ENCODE measurements around the gene ANKRD36. TPM values are rescaled to one million over a fixed set of nuclear protein-coding genes. Genes with fewer than 3 reads are reported as not detected.
"Not testable (repeated sequence)": the region's sequence is repeated elsewhere in the genome, so short reads cannot be mapped to it uniquely, and the experiment has no call there.

The ANKRD36 gene
- total RNA-seq, 2 donors from 2014 or later = 3.3 to 5.3 TPM

DNA sequence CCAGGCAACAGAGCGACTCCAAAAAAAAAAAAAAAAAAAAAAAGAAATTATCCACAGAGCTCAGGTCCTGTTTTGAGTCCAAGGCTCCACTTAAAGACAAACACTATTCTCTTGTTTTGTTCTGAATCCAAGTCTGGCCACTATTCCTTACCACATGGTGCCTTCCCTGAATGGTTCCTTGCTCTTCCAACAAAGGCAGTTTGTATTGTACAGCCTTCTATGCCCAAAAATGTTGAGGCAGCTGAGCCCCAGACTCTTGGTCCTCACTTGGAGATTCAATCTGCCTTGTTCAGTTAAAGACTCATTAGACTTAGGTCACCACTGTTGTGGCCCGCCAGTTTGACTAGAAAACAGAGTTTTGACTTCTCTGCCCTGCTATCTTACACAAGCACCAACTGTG lies 20.0 kb upstream of the ANKRD36 start:
- not testable (repeated sequence) for DNase-seq (ENCODE audit: low spot score); H3K4me3 ChIP-seq; H3K27ac ChIP-seq; H3K9me3 ChIP-seq; H3K4me1 ChIP-seq; H3K27me3 ChIP-seq; H3K36me3 ChIP-seq

DNA sequence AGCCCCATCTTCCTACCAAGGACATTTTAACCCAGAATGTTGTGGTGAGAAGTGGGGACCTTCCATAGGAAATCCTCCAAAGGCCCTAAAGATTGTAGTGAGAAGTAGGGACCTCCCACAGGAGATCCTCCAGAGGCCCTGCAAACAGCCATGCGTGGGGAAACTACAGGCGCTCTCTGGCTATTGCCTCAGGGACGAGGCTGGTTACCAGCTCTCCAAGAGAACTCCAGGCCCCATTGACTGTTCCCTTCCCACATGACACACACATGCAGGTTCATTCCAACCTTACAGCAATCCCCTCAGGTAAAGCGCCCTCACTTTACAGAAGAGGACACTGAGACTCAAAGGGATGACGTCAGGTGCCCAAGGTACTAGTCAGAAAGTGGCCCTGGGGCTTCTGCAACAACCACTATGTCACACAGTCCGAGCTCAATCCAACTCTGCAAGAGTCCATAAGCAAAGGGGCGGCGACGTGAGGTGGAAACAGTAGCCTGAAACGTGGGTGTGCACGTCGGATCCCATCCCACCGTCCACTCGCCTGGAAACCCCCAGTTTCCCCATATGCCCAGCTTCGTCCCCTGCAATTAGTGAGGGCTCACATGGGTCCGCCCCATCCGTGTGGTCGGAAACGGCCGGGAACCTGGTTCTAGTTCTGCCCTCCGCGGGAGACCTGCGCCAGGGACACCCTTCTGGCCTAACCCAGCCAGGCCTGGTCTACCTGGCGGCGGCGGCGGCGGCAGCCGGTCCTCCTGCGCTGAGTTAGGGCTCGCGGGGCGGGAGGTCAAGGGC lies 18.8 kb upstream of the ANKRD36 start:
- H3K36me3 ChIP-seq; H3K27ac ChIP-seq; H3K4me1 ChIP-seq; DNase-seq (ENCODE audit: low spot score); H3K9me3 ChIP-seq; H3K27me3 ChIP-seq: not testable (repeated sequence)
- peak overlapping the region in 1 of 2 donors; percentile 50 for H3K4me3 ChIP-seq

DNA sequence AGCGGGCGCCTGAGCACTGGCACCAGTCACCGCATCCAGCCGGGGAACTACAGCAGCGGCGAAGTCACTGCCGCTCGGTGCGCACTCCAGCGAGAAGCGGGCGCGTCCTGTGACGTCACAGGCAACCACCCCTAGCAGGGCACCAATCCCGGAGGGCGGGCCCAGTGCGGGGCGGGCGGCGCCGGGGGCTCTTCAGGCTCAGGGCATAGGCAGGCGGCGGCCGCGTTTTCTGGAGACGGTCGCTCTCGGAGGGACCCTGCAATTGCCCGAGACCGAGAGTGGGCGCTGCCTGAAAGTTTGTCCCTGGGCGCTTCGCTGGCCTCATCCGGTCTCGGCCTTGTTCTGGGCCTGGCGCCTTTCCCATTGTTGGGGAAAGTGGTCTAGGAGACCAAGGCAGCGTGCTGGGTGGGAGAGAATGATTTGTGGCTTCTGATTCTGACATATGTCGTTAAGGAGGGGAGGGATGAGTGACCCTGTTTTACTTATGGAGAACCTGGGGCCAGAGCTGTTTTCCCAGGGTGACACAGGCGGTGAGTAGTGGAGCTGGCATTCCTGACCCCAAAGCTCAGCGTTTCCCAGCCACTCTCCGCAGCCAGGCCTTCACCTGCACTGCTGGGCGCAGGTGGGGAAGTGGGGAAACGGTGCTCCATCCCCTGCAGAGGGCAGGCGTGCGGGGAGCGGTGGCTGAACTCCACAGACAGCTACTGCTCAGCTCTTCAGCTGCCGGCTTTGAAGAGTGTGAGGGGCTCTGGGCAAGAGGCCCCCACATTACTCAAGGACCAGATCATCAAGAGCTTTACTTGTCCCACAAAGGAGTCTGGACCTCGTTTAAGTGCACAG lies 18.0 kb upstream of the ANKRD36 start, which contains the start of gene FAHD2B:
Gene FAHD2B (minus strand): TSS at position 111 of the 840 bp plus-strand sequence. CDS start 3,176 bp downstream, outside the sequence.
- DNase-seq (ENCODE audit: low spot score) = peak; percentile 76
- H3K9me3 ChIP-seq, H3K36me3 ChIP-seq, H3K4me1 ChIP-seq, H3K27me3 ChIP-seq: not testable (repeated sequence)
- Histone ChIP-seq H3K27ac (peak within 1 kb of the TSS; percentile 66 to 67), H3K4me3 (peak within 1 kb of the TSS; percentile 49 to 50)

DNA sequence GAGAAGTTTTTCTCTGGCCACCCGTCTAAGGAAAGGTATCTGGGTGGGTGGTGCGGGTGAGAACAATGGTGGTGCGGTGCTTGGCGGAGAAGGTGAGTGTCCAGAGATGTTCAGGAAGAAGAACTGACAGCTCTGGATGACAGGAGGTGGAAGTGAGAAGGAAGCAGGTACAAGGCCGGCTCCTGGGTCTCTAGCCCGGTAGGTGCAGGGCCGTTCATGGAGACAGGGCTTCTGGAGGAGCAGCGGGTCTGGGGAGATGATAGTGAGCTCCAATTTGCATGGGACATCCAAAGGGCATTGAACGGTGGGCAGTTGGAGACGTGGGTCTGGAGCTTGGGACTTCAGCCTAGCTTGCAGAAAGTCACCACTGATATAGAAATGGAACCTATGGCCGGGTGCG lies 17.3 kb upstream of the ANKRD36 start:
- TF ChIP-seq, protein P1, sequence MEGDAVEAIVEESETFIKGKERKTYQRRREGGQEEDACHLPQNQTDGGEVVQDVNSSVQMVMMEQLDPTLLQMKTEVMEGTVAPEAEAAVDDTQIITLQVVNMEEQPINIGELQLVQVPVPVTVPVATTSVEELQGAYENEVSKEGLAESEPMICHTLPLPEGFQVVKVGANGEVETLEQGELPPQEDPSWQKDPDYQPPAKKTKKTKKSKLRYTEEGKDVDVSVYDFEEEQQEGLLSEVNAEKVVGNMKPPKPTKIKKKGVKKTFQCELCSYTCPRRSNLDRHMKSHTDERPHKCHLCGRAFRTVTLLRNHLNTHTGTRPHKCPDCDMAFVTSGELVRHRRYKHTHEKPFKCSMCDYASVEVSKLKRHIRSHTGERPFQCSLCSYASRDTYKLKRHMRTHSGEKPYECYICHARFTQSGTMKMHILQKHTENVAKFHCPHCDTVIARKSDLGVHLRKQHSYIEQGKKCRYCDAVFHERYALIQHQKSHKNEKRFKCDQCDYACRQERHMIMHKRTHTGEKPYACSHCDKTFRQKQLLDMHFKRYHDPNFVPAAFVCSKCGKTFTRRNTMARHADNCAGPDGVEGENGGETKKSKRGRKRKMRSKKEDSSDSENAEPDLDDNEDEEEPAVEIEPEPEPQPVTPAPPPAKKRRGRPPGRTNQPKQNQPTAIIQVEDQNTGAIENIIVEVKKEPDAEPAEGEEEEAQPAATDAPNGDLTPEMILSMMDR (IDR thresholded peaks at IDR 0.05) = no peak
- H3K4me1 ChIP-seq = peaks cover 0 to 9% of the 10 kb centered on the region in 2 donors
- no peaks in the 10 kb centered on the region for H3K36me3 ChIP-seq
- H3K27ac ChIP-seq = peak overlapping the region; percentile 66 to 67
- no peaks in the 10 kb centered on the region for H3K9me3 ChIP-seq
- no peaks in the 10 kb centered on the region for H3K27me3 ChIP-seq
- no peak for DNase-seq (ENCODE audit: low spot score)
- H3K4me3 ChIP-seq = peak overlapping the region in 1 of 2 donors; percentile 50

DNA sequence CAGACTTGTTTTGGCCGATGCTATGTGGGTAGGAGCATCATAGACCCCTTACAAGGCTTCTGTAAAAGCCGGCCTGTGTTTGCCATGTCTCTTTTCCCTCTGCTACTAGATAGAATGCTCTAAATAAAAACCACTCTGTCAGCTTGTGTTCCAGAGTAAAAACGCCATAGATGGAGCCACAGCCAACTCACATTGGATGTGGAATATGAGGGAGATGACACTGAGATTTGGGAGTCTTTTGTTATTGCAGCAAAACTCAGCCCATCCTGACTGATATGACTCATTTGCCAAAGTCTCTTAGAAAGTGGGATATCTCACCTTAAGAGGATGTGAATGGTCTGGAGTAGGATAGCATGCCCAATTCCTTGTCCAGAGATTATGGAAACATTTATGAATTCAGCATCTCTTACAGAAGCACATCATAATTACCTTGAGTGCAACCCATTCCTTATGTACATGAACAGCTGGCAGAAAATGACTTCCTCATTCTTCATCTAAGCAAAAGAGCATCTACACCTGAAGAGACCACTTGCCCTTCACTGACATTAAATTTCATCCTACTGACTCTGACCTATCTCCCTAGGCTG lies 14.1 kb upstream of the ANKRD36 start:
- H3K4me1 ChIP-seq; DNase-seq (ENCODE audit: low spot score); H3K27ac ChIP-seq; H3K36me3 ChIP-seq; H3K4me3 ChIP-seq; H3K27me3 ChIP-seq; H3K9me3 ChIP-seq: not testable (repeated sequence)

DNA sequence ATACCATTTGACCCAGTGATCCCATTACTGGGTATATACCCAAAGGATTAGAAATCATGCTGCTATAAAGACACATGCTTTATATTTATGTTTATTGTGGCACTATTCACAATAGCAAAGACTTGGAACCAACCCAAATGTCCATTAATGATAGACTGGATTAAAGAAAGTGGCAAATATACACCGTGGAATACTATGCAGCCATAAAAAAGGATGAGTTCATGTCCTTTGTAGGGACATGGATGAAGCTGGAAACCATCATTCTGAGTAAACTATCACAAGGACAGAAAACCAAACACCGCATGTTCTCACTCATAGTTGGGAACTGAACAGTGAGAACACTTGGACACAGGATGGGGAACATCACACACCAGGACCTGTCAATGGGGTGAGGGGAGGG lies 6.1 kb upstream of the ANKRD36 start:
- not testable (repeated sequence) for H3K36me3 ChIP-seq

DNA sequence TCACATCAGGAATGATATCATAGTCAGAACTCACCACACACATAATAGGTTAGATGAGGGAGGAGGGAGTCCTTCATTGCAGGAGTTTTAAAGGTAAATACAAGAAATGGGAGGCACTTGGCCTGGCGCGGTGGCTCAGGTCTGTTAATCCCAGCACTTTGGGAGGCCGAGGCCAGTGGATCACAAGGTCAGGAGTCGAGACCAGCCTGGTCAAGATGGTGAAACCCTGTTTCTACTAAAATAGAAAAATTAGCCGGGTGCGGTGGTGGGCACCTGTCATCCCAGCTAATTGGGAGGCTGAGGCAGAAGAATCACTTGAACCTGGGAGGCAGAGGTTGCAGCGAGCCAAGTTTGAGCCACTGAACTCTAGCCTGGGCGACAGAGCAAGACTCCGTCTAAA lies 1.7 kb upstream of the ANKRD36 start:
- not testable (repeated sequence) for H3K9me3 ChIP-seq; H3K4me3 ChIP-seq; DNase-seq (ENCODE audit: low spot score); H3K27ac ChIP-seq; H3K27me3 ChIP-seq; H3K36me3 ChIP-seq; H3K4me1 ChIP-seq

More for the DNA sequence above, 6.1 kb upstream of the ANKRD36 start:
- not testable (repeated sequence) for H3K27ac ChIP-seq; H3K4me1 ChIP-seq; H3K9me3 ChIP-seq; H3K4me3 ChIP-seq; DNase-seq (ENCODE audit: low spot score); H3K27me3 ChIP-seq

DNA sequence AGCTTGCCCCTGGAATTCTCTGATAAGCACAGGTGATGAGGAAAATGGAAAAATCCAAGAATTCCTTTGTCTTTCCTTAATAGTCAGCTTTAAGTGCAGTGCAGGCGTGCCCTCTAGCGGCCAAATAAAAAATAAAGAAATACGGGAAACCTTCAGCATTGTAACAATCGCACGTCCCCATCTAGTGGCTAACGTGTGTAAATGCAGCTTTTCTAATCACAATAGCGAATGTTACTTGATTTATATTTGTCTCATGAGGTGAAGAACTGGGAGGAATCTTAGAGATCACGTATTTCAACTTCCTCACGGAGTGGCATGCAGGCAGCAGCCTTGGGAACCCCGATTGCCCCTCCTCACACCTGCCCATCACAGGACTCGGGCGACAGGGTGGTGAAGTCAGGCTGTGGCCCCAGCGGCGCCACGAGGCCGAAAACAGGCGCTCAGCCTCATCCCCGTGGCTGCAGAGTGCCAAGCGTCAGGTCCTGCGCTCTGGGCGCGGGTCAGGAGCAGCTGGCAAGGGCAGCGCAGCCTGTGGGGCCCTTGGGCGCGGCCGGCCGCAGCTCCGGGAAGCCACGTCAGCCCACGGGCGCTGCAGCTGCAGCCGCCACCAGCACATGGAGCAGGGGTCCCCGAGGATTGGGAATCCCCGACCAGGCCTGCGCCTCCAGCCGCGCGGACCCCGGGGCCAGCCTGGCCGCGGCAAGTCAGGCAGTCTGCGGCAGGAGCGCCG lies 468 bp upstream of the ANKRD36 start:
- H3K9me3 ChIP-seq, H3K4me1 ChIP-seq, H3K27me3 ChIP-seq, H3K36me3 ChIP-seq: not testable (repeated sequence)
- Histone ChIP-seq H3K27ac (peak overlapping the region; percentile 92 to 97), H3K4me3 (peak overlapping the region; percentile 70 to 80)
- TF ChIP-seq, protein P1 (IDR thresholded peaks at IDR 0.05) = peak; percentile 69 to 79
- DNase-seq (ENCODE audit: low spot score) = peak; percentile 74

DNA sequence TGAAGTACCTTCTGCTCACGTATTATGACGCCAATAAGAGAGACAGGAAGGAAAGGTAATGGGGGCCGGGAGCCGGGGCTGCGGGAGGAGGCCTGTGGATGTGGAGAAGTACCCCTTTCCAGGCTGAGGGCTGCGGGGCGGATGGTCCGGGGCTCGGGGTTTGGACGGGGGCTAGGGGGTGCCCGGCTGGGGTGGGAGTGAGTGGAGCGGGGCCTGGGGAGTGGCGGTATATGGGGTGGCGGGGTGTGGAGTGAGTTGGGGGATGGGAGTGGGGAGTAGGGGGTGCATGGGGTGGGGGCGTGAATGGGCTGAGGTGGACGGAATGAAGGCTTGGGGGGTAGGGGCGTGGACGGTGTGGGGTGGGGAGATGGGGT lies 916 bp downstream of the ANKRD36 start:
- H3K4me1 ChIP-seq; H3K9me3 ChIP-seq; DNase-seq (ENCODE audit: low spot score); H3K36me3 ChIP-seq; H3K27me3 ChIP-seq: not testable (repeated sequence)
- H3K4me3 ChIP-seq = peak overlapping the region; percentile 70 to 80
- H3K27ac ChIP-seq = peak overlapping the region; percentile 92 to 97

DNA sequence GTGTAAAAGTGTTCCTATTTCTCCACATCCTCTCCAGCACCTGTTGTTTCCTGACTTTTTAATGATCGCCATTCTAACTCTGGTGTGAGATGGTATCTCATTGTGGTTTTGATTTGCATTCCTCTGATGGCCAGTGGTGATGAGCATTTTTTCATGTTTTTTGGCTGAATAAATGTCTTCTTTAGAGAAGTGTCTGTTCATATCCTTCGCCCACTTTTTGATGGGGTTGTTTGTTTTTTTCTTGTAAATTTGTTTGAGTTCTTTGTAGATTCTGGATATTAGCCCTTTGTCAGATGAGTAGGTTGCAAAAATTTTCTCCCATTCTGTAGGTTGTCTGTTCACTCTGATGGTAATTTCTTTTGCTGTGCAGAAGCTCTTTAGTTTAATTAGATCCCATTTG lies 16.1 kb downstream of the ANKRD36 start:
- not testable (repeated sequence) for DNase-seq (ENCODE audit: low spot score); H3K9me3 ChIP-seq; H3K4me3 ChIP-seq; H3K27me3 ChIP-seq; H3K27ac ChIP-seq; H3K36me3 ChIP-seq; H3K4me1 ChIP-seq

DNA sequence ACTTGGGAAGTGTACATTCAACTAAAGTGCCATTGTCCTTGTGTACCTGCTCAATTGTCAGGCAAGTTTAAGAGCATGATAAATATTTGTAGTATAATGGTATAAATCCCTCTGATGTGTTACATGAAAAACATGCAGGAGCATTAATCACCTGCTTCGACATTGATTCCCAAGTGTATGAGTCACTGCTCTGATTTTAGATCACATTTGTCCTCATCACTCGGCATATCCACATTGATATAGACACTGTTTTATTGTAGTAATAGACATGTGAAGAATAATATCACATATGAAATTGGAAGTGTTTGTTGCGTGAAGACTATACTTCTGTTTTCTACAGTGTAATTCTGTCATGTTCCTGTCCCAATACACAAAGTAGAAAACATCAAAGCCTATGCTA lies 31.1 kb downstream of the ANKRD36 start:
- DNase-seq (ENCODE audit: low spot score); H3K27ac ChIP-seq; H3K4me3 ChIP-seq; H3K4me1 ChIP-seq; H3K27me3 ChIP-seq; H3K36me3 ChIP-seq; H3K9me3 ChIP-seq: not testable (repeated sequence)

DNA sequence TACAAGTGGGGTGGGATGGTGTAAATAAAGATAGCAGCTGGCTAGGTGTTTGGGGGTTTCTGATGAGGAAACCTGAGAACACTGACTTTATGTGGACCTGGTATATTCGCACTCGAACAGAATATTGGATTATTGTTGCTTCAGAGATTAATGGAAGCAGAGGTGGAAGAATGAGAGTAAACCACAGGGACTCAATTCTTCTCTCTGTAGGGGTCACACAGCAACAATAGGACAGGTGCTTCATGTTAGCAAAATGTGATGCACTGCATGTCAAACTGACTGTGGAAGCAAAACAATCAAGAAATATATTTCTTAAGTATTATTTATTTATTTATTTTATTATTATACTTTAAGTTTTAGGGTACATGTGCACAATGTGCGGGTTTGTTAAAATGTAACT lies 53.6 kb downstream of the ANKRD36 start:
- H3K36me3 ChIP-seq; H3K9me3 ChIP-seq; H3K27me3 ChIP-seq; DNase-seq (ENCODE audit: low spot score); H3K4me1 ChIP-seq; H3K27ac ChIP-seq; H3K4me3 ChIP-seq: not testable (repeated sequence)
